HCT116 (cell line): Measurements from ENCODE around the gene NAMPT. TPM values are rescaled to one million over a fixed set of nuclear protein-coding genes. Genes with fewer than 3 reads are reported as not detected.

Experiments
- ATAC-seq: fragments of 200-7000 bp; cut with Tn5 transposase; 2 replicates; pipeline ENCODE4 v1.9.1; 2020; ENCODE audit warnings: mild to moderate bottlenecking, moderate library complexity
- BruUV-seq: library from RNA; stranded (reverse); fragments of 400-500 nt; replicated peaks from 2 replicates; lab custom pipeline; 2021; lab: Mats Ljungman, UMichigan
- CTCF ChIA-PET: fragments of 300-600 bp; sonication (Branson Sonifier 250); formaldehyde crosslinking; loops from one replicate; lab custom pipeline; 2021; ENCODE audit warnings: antibody characterized with exemption; lab: Charles Lee
- POLR2A ChIA-PET: fragments of 300-600, 350-600 bp; sonication (Branson Sonifier 250); formaldehyde crosslinking; loops from one replicate; lab custom pipeline; 2021; ENCODE audit warnings: antibody characterized with exemption; lab: Charles Lee
- RAD21 ChIA-PET, 2 experiments: fragments of 300-600 bp; sonication (Branson Sonifier 250); formaldehyde crosslinking; loops; one replicate each; lab custom pipeline; 2023; ENCODE audit warnings: low total read pairs in 2 of 2; ENCODE audit not compliant: uncharacterized antibody in 2 of 2, unreplicated experiment in 2 of 2, low non-redundant PET in 1 of 2; lab: Charles Lee
- DNase-seq: peaks from one replicate; pipeline ENCODE4 v3.0.0-alpha.2; 2010; ENCODE audit warnings: low read depth, low spot score
- H2AFZ ChIP-seq: fragments of 200-600 bp; shearing (Covaris generic), sonication (generic); 2 replicates; pipeline ENCODE4 v1.6.1; 2017; ENCODE audit warnings: low read depth, mixed run types, mixed read lengths, antibody characterized with exemption, low read length; ENCODE audit not compliant: poor library complexity, severe bottlenecking
- H3K27ac ChIP-seq: 2 replicates; pipeline ENCODE4 v1.5.1; 2012; ENCODE audit warnings: low read depth, low read length
- H3K27me3 ChIP-seq: fragments of 200-600 bp; sonication (generic); 2 replicates; pipeline ENCODE4 v1.6.1; 2016; ENCODE audit warnings: mixed run types, low read length, mixed read lengths; ENCODE audit not compliant: insufficient read depth
- H3K36me3 ChIP-seq, 2 experiments: fragments of 200-500 bp in 1 of 2; fragments of 200-600 bp in 1 of 2; sonication (Bioruptor generic) in 1 of 2; sonication (generic) in 1 of 2; 2 replicates each; pipeline versions ENCODE4 v1.5.1 to v1.6.1; 2014 to 2016; ENCODE audit warnings: low read length in 2 of 2, inconsistent platforms in 1 of 2, mixed read lengths in 1 of 2, mixed run types in 1 of 2; ENCODE audit not compliant: insufficient read depth in 2 of 2, control insufficient read depth in 1 of 2
- H3K4me1 ChIP-seq, 2 experiments: fragments of 200-600 bp in 1 of 2; sonication (generic) in 1 of 2; 2 replicates each; pipeline versions ENCODE4 v1.5.1 to v1.6.1; 2012 to 2017; ENCODE audit warnings: low read length in 2 of 2, inconsistent platforms in 1 of 2, mild to moderate bottlenecking in 1 of 2, mixed read lengths in 1 of 2, mixed run types in 1 of 2, moderate library complexity in 1 of 2; ENCODE audit not compliant: insufficient read depth in 2 of 2, control insufficient read depth in 1 of 2
- H3K4me2 ChIP-seq: fragments of 200-600 bp; sonication (generic); 2 replicates; pipeline ENCODE4 v1.6.1; 2017; ENCODE audit warnings: mixed run types, low read length, mixed read lengths
- H3K4me3 ChIP-seq, 2 experiments: fragments of 200-600 bp in 1 of 2; sonication (generic) in 1 of 2; replicated peaks in 1 of 2; 2 replicates each; pipeline ENCODE4 v1.5.1; 2011 to 2016; ENCODE audit warnings: low read length in 2 of 2, control low read depth in 1 of 2, low read depth in 1 of 2, mild to moderate bottlenecking in 1 of 2, mixed read lengths in 1 of 2, mixed run types in 1 of 2
- H3K79me2 ChIP-seq: fragments of 200-600 bp; sonication (generic); 2 replicates; pipeline ENCODE4 v1.6.1; 2017; ENCODE audit warnings: mild to moderate bottlenecking, mixed run types, low read length, moderate library complexity, mixed read lengths; ENCODE audit not compliant: insufficient read depth
- H3K9ac ChIP-seq: fragments of 200-600 bp; sonication (generic); 2 replicates; pipeline ENCODE4 v1.6.1; 2016; ENCODE audit warnings: low read length, mixed read lengths
- H3K9me2 ChIP-seq: fragments of 200-600 bp; sonication (generic), shearing (Covaris generic); 2 replicates; pipeline ENCODE4 v1.6.1; 2017; ENCODE audit warnings: mixed run types, mild to moderate bottlenecking, moderate library complexity; ENCODE audit not compliant: insufficient read depth
- H3K9me3 ChIP-seq, 2 experiments: fragments of 200-500 bp in 1 of 2; fragments of 200-600 bp in 1 of 2; sonication (Bioruptor generic) in 1 of 2; sonication (generic) in 1 of 2; 2 replicates each; pipeline ENCODE4 v1.6.1; 2014 to 2017; ENCODE audit warnings: low read length in 2 of 2, mixed read lengths in 2 of 2, inconsistent platforms in 1 of 2, low read depth in 1 of 2, mild to moderate bottlenecking in 1 of 2, mixed run types in 1 of 2, moderate library complexity in 1 of 2; ENCODE audit not compliant: control insufficient read depth in 1 of 2, insufficient read depth in 1 of 2
- H4K20me1 ChIP-seq: fragments of 200-600 bp; sonication (generic), shearing (Covaris generic); 2 replicates; pipeline ENCODE4 v1.6.1; 2017; ENCODE audit warnings: mixed run types, mild to moderate bottlenecking, moderate library complexity; ENCODE audit not compliant: insufficient read depth
- CEBPB ChIP-seq: IDR thresholded peaks from 2 replicates; pipeline ENCODE4 v1.6.1; 2012; ENCODE audit warnings: low read depth
- CTCF ChIP-seq, 3 experiments: fragments of 200-600 bp in 1 of 3; sonication (generic) in 1 of 3; IDR thresholded peaks in 2 of 3; conservative IDR thresholded peaks in 1 of 3; 2 replicates each; pipeline ENCODE4 v1.5.1; 2012 to 2017; ENCODE audit warnings: low read depth in 2 of 3, low read length in 2 of 3, antibody characterized with exemption in 1 of 3, borderline replicate concordance in 1 of 3, control low read depth in 1 of 3, mild to moderate bottlenecking in 1 of 3, mixed read lengths in 1 of 3, mixed run types in 1 of 3, moderate library complexity in 1 of 3; ENCODE audit not compliant: insufficient read depth in 1 of 3
- EGR1 ChIP-seq: IDR thresholded peaks from 2 replicates; pipeline ENCODE4 v1.6.1; 2012; ENCODE audit warnings: low read depth
- EZH2 ChIP-seq: fragments of 200-600 bp; sonication (generic); IDR thresholded peaks from 2 replicates; pipeline ENCODE4 v1.6.1; 2017; ENCODE audit warnings: antibody characterized with exemption, mixed run types
- EZH2phosphoT487 ChIP-seq: fragments of 200-600 bp; IDR thresholded peaks from 2 replicates; pipeline ENCODE4 v1.6.1; 2018; ENCODE audit warnings: antibody characterized with exemption, borderline replicate concordance
- FOSL1 ChIP-seq: IDR thresholded peaks from 2 replicates; pipeline ENCODE4 v1.6.1; 2012; ENCODE audit warnings: low read depth
- RAD21 ChIP-seq: IDR thresholded peaks from 2 replicates; pipeline ENCODE4 v1.6.1; 2012; ENCODE audit warnings: low read depth, mild to moderate bottlenecking
- SP1 ChIP-seq: IDR thresholded peaks from 2 replicates; pipeline ENCODE4 v1.6.1; 2012; ENCODE audit warnings: low read depth
- SRF ChIP-seq: IDR thresholded peaks from 2 replicates; pipeline ENCODE4 v1.6.1; 2012; ENCODE audit warnings: low read depth
- TCF7L2 ChIP-seq: IDR thresholded peaks from 2 replicates; pipeline ENCODE4 v1.7.0; 2011; ENCODE audit warnings: borderline replicate concordance, inconsistent platforms; ENCODE audit not compliant: insufficient read depth, insufficient read length; ENCODE audit errors: extremely low read depth
- ZFX ChIP-seq: fragments of 450-650 bp; IDR thresholded peaks from 2 replicates; pipeline ENCODE4 v1.6.1; 2017
- ZNF274 ChIP-seq: fragments of 200-500 bp; sonication (Bioruptor generic); IDR thresholded peaks from 2 replicates; pipeline ENCODE4 v1.6.1; 2014; ENCODE audit warnings: mild to moderate bottlenecking, low read depth, low read length, inconsistent platforms
- intact Hi-C: fragments of 100-400 bp; cut with micrococcal nuclease; formaldehyde crosslinking; loops from 2 replicates; pipeline ENCODE4 v1.10.0; 2022
- total RNA-seq: library from RNA; stranded (reverse); gene quantifications from one replicate; pipeline ENCODE4 v1.2.1, GENCODE V29; 2021; ENCODE audit not compliant: unreplicated experiment
- TF ChIP-seq, protein P1 (sequence below): IDR thresholded peaks from 2 replicates; pipeline ENCODE4 v1.6.1; 2012; ENCODE audit warnings: low read depth
- TF ChIP-seq, protein P2 (sequence below): IDR thresholded peaks from 2 replicates; pipeline ENCODE4 v1.6.1; 2011; ENCODE audit warnings: mild to moderate bottlenecking, low read length, moderate library complexity; ENCODE audit not compliant: insufficient replicate concordance; ENCODE audit errors: extremely low read depth

Gene NAMPT
- total RNA-seq, 1 experiment from 2014 or later: 113 TPM

DNA sequence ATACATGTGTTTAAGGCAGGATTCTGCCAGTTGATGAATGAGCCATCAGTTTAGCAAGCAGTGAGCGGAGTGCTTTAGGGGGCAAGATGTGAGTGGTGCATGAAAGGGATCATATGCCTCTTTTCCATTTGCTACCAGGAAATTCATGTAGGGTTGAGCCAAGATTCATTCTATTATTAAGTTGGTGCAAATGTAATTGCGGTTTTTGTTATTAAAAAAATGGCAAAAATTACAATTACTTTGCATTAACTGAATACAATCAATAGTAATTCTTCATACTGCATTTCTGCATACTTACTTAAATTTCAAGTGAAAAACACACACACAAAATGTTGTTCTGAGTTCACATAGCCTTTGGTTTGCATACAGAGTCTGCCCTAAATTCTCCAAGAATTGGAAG lies 30.1 kb upstream of the NAMPT start:
- ChIA-PET CTCF (no interaction called here), POLR2A (no interaction called here), RAD21 (no interaction called here)
- BruUV-seq: no TSS peak
- TF ChIP-seq ZFX (no peak), CTCF (IDR thresholded peaks at IDR 0.05 in 2 of 3, conservative IDR thresholded peaks at IDR 0.05 in 1 of 3; ENCODE audit: borderline replicate concordance in 1 of 3, insufficient read depth in 1 of 3, low read depth in 2 of 3, low read length in 2 of 3) (no peak), FOSL1 (no peak), EZH2phosphoT487 (no peak), EGR1 (no peak), ZNF274 (no peak), RAD21 (no peak), CEBPB (no peak), SP1 (no peak), EZH2 (no peak), TCF7L2 (no peak), SRF (no peak)
- TF ChIP-seq, protein P1, sequence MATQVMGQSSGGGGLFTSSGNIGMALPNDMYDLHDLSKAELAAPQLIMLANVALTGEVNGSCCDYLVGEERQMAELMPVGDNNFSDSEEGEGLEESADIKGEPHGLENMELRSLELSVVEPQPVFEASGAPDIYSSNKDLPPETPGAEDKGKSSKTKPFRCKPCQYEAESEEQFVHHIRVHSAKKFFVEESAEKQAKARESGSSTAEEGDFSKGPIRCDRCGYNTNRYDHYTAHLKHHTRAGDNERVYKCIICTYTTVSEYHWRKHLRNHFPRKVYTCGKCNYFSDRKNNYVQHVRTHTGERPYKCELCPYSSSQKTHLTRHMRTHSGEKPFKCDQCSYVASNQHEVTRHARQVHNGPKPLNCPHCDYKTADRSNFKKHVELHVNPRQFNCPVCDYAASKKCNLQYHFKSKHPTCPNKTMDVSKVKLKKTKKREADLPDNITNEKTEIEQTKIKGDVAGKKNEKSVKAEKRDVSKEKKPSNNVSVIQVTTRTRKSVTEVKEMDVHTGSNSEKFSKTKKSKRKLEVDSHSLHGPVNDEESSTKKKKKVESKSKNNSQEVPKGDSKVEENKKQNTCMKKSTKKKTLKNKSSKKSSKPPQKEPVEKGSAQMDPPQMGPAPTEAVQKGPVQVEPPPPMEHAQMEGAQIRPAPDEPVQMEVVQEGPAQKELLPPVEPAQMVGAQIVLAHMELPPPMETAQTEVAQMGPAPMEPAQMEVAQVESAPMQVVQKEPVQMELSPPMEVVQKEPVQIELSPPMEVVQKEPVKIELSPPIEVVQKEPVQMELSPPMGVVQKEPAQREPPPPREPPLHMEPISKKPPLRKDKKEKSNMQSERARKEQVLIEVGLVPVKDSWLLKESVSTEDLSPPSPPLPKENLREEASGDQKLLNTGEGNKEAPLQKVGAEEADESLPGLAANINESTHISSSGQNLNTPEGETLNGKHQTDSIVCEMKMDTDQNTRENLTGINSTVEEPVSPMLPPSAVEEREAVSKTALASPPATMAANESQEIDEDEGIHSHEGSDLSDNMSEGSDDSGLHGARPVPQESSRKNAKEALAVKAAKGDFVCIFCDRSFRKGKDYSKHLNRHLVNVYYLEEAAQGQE: no peak
- TF ChIP-seq, protein P2, sequence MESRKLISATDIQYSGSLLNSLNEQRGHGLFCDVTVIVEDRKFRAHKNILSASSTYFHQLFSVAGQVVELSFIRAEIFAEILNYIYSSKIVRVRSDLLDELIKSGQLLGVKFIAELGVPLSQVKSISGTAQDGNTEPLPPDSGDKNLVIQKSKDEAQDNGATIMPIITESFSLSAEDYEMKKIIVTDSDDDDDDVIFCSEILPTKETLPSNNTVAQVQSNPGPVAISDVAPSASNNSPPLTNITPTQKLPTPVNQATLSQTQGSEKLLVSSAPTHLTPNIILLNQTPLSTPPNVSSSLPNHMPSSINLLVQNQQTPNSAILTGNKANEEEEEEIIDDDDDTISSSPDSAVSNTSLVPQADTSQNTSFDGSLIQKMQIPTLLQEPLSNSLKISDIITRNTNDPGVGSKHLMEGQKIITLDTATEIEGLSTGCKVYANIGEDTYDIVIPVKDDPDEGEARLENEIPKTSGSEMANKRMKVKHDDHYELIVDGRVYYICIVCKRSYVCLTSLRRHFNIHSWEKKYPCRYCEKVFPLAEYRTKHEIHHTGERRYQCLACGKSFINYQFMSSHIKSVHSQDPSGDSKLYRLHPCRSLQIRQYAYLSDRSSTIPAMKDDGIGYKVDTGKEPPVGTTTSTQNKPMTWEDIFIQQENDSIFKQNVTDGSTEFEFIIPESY: no peak
- Histone ChIP-seq H3K27me3 (no peaks in the 10 kb centered on the region), H3K4me1 (peaks cover 3 to 12% of the 10 kb centered on the region in 2 experiments; a peak in 3 of 4 replicates), H3K9ac (no peak overlapping the region), H3K4me3 (no peak overlapping the region), H3K36me3 (no peaks in the 10 kb centered on the region), H2AFZ (no peak overlapping the region), H3K9me2 (no peaks in the 10 kb centered on the region), H3K27ac (no peak overlapping the region), H3K9me3 (no peaks in the 10 kb centered on the region; a peak in 1 of 4 replicates), H4K20me1 (no peaks in the 10 kb centered on the region), H3K79me2 (no peaks in the 10 kb centered on the region), H3K4me2 (no peak overlapping the region)
- no peak for ATAC-seq
- no peak for DNase-seq
- intact Hi-C loops: no loop called here
